ENCODE data around the gene RTF2.

- no peak for TF ChIP-seq CTCF (optimal IDR thresholded peaks at IDR 0.05 in 1 of 3, IDR thresholded peaks at IDR 0.05 in 1 of 3, conservative IDR thresholded peaks at IDR 0.05 in 1 of 3; ENCODE audit: extremely low read depth in 1 of 3, insufficient read depth in 2 of 3, low read length in 3 of 3)
- no peak for TF ChIP-seq EZH2 (IDR thresholded peaks at IDR 0.05; ENCODE audit: low read length)
These were observed 59.1 kb downstream of the RTF2 start for GRCh38 chr20:56527521-56527920.
